IMR-90 (cell line): ENCODE data around the gene PFKP. TPM values are rescaled to one million over a fixed set of nuclear protein-coding genes. Genes with fewer than 3 reads are reported as not detected.

Experiments used
- ELK1 ChIP-seq: fragments of 150-350 bp; IDR thresholded peaks from 2 replicates; pipeline ENCODE4 v1.6.1; 2016; ENCODE audit warnings: low read depth, mild to moderate bottlenecking, low read length, moderate library complexity, borderline replicate concordance
- RCOR1 ChIP-seq: IDR thresholded peaks from 2 replicates; pipeline ENCODE4 v1.6.1; 2012; ENCODE audit warnings: mild to moderate bottlenecking, low read length, improper control_type of control experiment; ENCODE audit not compliant: insufficient replicate concordance
- RFX5 ChIP-seq: IDR thresholded peaks from 2 replicates; pipeline ENCODE4 v1.8.0; 2012; ENCODE audit warnings: low read depth, mild to moderate bottlenecking, low read length, moderate library complexity
- polyA plus RNA-seq, 3 experiments: library from polyadenylated mRNA; depleted of rRNA; stranded (reverse); fragments of >200 nt; gene quantifications; 2 replicates each; pipeline ENCODE4 v1.2.3, GENCODE V29; 2012; ENCODE audit warnings: low replicate concordance in 1 of 3
- total RNA-seq: library from RNA; depleted of rRNA; stranded (reverse); fragments of >200 nt; gene quantifications from 2 replicates; pipeline ENCODE4 v1.2.3, GENCODE V29; 2012

The PFKP gene
- total and polyA plus RNA-seq, 2 of the 4 experiments (the other 2 are of a cell fraction) = 223 to 294 TPM

DNA sequence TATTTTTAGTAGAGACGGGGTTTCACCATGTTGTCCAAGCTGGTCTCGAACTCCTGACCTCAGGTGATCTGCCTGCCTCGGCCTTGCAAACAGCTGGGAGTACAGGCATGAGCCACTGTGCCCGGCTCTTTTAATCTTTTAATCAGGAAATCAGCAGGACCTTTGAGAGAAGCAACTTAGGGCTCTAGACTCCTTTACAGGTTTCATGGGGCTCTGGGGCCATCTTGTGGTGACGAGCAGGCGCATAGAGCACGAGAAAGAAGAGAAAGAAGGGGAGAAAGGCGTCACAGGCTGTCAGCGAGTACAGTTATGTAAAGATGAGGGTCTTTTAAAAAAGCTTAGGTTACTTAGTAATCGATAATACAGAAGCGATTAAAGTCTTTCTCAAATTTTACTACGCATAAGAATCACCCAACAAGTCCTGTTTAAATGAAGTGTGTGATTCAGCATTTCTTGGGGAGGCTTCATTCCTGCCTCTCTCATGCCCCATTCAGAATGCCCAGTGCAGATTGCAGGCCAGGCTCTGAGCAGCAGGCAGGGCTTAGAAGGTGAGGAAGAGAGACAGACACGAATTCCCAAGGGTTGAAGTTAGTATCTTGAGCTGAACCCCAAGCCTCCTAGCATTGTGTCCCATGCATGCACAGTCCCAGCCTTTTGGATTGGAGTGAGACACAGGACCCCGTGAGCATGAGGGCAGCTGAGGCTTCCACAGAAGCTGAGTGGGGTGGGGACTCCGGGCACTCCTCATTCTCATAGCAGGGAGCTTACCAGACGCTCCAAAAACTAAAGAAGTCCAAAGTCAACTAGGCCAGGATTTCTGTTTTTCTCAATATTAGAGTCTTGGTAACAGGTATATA is 23.6 kb upstream of the PFKP start (continued):
- TF ChIP-seq ELK1 (no peak), RCOR1 (no peak), RFX5 (no peak)
